HL-60 (cell line): Measurements from ENCODE around the gene SPTBN1.

ENCODE experiments used
- CTCF ChIP-seq: IDR thresholded peaks from one replicate; pipeline ENCODE4 v1.5.1; 2011; ENCODE audit warnings: low read length, control low read depth, inconsistent platforms; ENCODE audit not compliant: insufficient read depth
- SPI1 ChIP-seq: IDR thresholded peaks from 2 replicates; pipeline ENCODE4 v1.6.1; 2012; ENCODE audit warnings: low read depth, mild to moderate bottlenecking, borderline replicate concordance

GRCh38 chr2:54605836-54606235 is 149.7 kb downstream of the SPTBN1 start:
- no peak for TF ChIP-seq CTCF
- no peak for TF ChIP-seq SPI1
